ENCODE data around the gene ITGAX.

DNA sequence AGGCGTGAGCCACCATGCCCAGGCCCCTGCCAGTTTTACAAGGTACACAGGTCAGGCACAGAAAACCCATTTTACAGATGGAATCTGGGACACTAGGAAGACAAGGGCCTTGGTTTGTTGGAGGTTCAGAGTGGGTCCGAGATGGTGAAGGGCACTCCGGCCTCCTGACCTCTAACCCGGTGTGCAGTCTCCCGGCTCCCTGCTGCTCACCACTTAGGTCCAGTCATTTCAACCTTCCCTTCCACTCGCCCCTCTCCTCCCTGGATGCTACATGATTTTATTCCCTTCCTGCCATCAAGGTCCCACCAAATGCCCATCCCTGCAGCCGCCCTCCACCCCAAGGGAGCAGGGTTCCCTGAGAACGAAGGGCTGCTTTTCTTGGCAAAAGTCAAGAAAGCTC, 8.7 kb downstream of the ITGAX start:
- TF ChIP-seq SIN3A (IDR thresholded peaks at IDR 0.05; ENCODE audit: borderline replicate concordance, low read depth, low read length) = no peak
- TF ChIP-seq EZH2phosphoT487 (IDR thresholded peaks at IDR 0.05; ENCODE audit: borderline replicate concordance, low read depth) = no peak
- TF ChIP-seq, protein P1, sequence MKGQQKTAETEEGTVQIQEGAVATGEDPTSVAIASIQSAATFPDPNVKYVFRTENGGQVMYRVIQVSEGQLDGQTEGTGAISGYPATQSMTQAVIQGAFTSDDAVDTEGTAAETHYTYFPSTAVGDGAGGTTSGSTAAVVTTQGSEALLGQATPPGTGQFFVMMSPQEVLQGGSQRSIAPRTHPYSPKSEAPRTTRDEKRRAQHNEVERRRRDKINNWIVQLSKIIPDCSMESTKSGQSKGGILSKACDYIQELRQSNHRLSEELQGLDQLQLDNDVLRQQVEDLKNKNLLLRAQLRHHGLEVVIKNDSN (IDR thresholded peaks at IDR 0.05; ENCODE audit: borderline replicate concordance, low read depth) = no peak
- no peak for TF ChIP-seq JUND (IDR thresholded peaks at IDR 0.05)
- TF ChIP-seq, protein P2, sequence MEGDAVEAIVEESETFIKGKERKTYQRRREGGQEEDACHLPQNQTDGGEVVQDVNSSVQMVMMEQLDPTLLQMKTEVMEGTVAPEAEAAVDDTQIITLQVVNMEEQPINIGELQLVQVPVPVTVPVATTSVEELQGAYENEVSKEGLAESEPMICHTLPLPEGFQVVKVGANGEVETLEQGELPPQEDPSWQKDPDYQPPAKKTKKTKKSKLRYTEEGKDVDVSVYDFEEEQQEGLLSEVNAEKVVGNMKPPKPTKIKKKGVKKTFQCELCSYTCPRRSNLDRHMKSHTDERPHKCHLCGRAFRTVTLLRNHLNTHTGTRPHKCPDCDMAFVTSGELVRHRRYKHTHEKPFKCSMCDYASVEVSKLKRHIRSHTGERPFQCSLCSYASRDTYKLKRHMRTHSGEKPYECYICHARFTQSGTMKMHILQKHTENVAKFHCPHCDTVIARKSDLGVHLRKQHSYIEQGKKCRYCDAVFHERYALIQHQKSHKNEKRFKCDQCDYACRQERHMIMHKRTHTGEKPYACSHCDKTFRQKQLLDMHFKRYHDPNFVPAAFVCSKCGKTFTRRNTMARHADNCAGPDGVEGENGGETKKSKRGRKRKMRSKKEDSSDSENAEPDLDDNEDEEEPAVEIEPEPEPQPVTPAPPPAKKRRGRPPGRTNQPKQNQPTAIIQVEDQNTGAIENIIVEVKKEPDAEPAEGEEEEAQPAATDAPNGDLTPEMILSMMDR (IDR thresholded peaks at IDR 0.05) = no peak
- no peak for TF ChIP-seq RCOR1 (IDR thresholded peaks at IDR 0.05; ENCODE audit: low read length)
- TF ChIP-seq, protein P3, sequence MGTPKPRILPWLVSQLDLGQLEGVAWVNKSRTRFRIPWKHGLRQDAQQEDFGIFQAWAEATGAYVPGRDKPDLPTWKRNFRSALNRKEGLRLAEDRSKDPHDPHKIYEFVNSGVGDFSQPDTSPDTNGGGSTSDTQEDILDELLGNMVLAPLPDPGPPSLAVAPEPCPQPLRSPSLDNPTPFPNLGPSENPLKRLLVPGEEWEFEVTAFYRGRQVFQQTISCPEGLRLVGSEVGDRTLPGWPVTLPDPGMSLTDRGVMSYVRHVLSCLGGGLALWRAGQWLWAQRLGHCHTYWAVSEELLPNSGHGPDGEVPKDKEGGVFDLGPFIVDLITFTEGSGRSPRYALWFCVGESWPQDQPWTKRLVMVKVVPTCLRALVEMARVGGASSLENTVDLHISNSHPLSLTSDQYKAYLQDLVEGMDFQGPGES (IDR thresholded peaks at IDR 0.05; ENCODE audit: low read depth, low read length) = no peak

Measured in SK-N-SH (cell line).